Neural cell (in vitro differentiated cells): ENCODE measurements around the gene MCCD1. TPM values are rescaled to one million over a fixed set of nuclear protein-coding genes. Genes with fewer than 3 reads are reported as not detected.

ENCODE experiments used
- H2AFZ ChIP-seq: fragments of 200-600, 300-800 bp; sonication (generic), shearing (Covaris generic); 2 replicates; pipeline ENCODE4 v1.6.0; 2014; ENCODE audit warnings: low read depth, mild to moderate bottlenecking, antibody characterized with exemption, low read length, moderate library complexity
- H3F3A ChIP-seq: fragments of 200-600 bp; shearing (Covaris generic); 2 replicates; pipeline ENCODE4 v1.6.1; 2016; ENCODE audit warnings: mild to moderate bottlenecking, moderate library complexity, mixed read lengths, antibody characterized with exemption, low read length; ENCODE audit not compliant: insufficient read depth, poor library complexity, severe bottlenecking
- H3K27ac ChIP-seq: fragments of 200-600, 300-800 bp; sonication (generic), shearing (Covaris generic); 2 replicates; pipeline ENCODE4 v1.5.1; 2014; ENCODE audit warnings: mild to moderate bottlenecking, low read length, moderate library complexity
- H3K27me3 ChIP-seq: fragments of 300-800, 200-600 bp; sonication (generic), shearing (Covaris generic); 2 replicates; pipeline ENCODE4 v1.6.0; 2014; ENCODE audit warnings: mild to moderate bottlenecking, low read depth, low read length, moderate library complexity; ENCODE audit not compliant: insufficient read depth
- H3K36me3 ChIP-seq: fragments of 300-800, 200-600 bp; sonication (generic), shearing (Covaris generic); 2 replicates; pipeline ENCODE4 v1.5.1; 2014; ENCODE audit warnings: mild to moderate bottlenecking, antibody characterized with exemption, low read length, moderate library complexity; ENCODE audit not compliant: insufficient read depth
- H3K4me2 ChIP-seq: fragments of 300-800, 200-600 bp; sonication (generic), shearing (Covaris generic); 2 replicates; pipeline ENCODE4 v1.6.0; 2014; ENCODE audit warnings: mild to moderate bottlenecking, low read length
- H3K4me3 ChIP-seq: fragments of 300-800, 200-600 bp; sonication (generic), shearing (Covaris generic); 2 replicates; pipeline ENCODE4 v1.5.1; 2014; ENCODE audit warnings: mild to moderate bottlenecking, low read length, moderate library complexity
- H3K79me2 ChIP-seq: fragments of 200-600 bp; shearing (Covaris generic); replicated peaks from 2 replicates; pipeline ENCODE4 v1.6.0; 2014; ENCODE audit warnings: mild to moderate bottlenecking, low read length, moderate library complexity; ENCODE audit not compliant: insufficient read depth
- H3K9ac ChIP-seq: fragments of 300-800, 200-600 bp; sonication (generic), shearing (Covaris generic); 2 replicates; pipeline ENCODE4 v1.6.1; 2016; ENCODE audit warnings: mild to moderate bottlenecking, low read length, mixed read lengths
- H3K9me2 ChIP-seq: fragments of 200-600 bp; shearing (Covaris generic); 2 replicates; pipeline ENCODE4 v1.6.1; 2016; ENCODE audit warnings: mild to moderate bottlenecking, low read length, mixed read lengths; ENCODE audit not compliant: insufficient read depth
- H3K9me3 ChIP-seq: fragments of 200-600, 300-800 bp; sonication (generic), shearing (Covaris generic); 2 replicates; pipeline ENCODE4 v1.6.1; 2016; ENCODE audit warnings: mild to moderate bottlenecking, mixed run types, low read length, moderate library complexity, mixed read lengths
- H4K20me1 ChIP-seq: fragments of 200-600 bp; shearing (Covaris generic); 2 replicates; pipeline ENCODE4 v1.6.1; 2016; ENCODE audit warnings: mild to moderate bottlenecking, mixed run types; ENCODE audit not compliant: insufficient read depth
- CTCF ChIP-seq: fragments of 450-650 bp; IDR thresholded peaks from 2 replicates; pipeline ENCODE4 v1.5.1; 2014; ENCODE audit warnings: antibody characterized with exemption, mild to moderate bottlenecking, moderate library complexity; ENCODE audit not compliant: poor library complexity, severe bottlenecking
- EP300 ChIP-seq: fragments of 450-650 bp; conservative IDR thresholded peaks from 2 replicates; pipeline ENCODE4 v1.6.1; 2014; ENCODE audit warnings: antibody characterized with exemption, mild to moderate bottlenecking, moderate library complexity; ENCODE audit not compliant: poor library complexity, severe bottlenecking
- EZH2 ChIP-seq: fragments of 200-600, 300-800 bp; shearing (Covaris generic), sonication (generic); IDR thresholded peaks from 2 replicates; pipeline ENCODE4 v1.6.1; 2014; ENCODE audit warnings: antibody characterized with exemption, low read length, borderline replicate concordance, mild to moderate bottlenecking; ENCODE audit not compliant: insufficient read depth, poor library complexity, severe bottlenecking
- MXI1 ChIP-seq: fragments of 450-650 bp; conservative IDR thresholded peaks from 2 replicates; pipeline ENCODE4 v1.6.1; 2014; ENCODE audit warnings: antibody characterized with exemption, mild to moderate bottlenecking; ENCODE audit not compliant: poor library complexity, severe bottlenecking
- POLR2AphosphoS5 ChIP-seq: IDR thresholded peaks from 2 replicates; pipeline ENCODE4 v1.6.1; 2012
- RAD21 ChIP-seq: fragments of 450-650 bp; conservative IDR thresholded peaks from 2 replicates; pipeline ENCODE4 v1.6.1; 2014; ENCODE audit warnings: antibody characterized with exemption, mild to moderate bottlenecking, moderate library complexity
- REST ChIP-seq: IDR thresholded peaks from 2 replicates; pipeline ENCODE4 v1.6.1; 2012; ENCODE audit warnings: borderline replicate concordance
- SMC3 ChIP-seq: fragments of 450-650 bp; conservative IDR thresholded peaks from 2 replicates; pipeline ENCODE4 v1.6.1; 2014; ENCODE audit warnings: antibody characterized with exemption, mild to moderate bottlenecking, moderate library complexity; ENCODE audit not compliant: poor library complexity
- polyA plus RNA-seq: library from polyadenylated mRNA; depleted of rRNA; stranded (reverse); fragments of >200 nt; gene quantifications from 2 replicates; pipeline ENCODE4 v1.2.3, GENCODE V29; 2014

Gene MCCD1
- polyA plus RNA-seq, 1 donor from 2014 or later, result not detected

DNA sequence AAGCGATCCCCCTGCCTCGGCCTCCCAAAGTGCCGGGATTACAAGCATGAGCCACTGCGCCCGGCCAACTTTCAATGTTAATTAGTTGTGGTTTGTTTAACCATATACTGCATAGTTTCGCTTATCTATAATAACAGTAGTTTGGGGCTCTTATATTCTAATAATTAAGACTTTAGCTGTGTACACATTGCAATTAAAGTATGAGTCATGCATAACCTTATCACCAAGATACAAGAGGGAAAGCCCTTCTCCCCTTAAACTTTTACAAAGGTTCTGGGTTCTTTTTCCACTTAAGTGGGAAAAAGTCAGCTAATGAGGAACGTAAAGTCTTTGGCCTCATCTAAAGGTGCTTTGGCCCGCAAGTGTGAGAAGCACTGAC is 3.2 kb upstream of the MCCD1 start:
- no peak for TF ChIP-seq REST
- TF ChIP-seq POLR2AphosphoS5, result no peak
- no peak for TF ChIP-seq CTCF
- no peak for TF ChIP-seq RAD21
- H2AFZ ChIP-seq, result no peak overlapping the region
- H3K27ac ChIP-seq, result no peak overlapping the region
- no peak overlapping the region for H3K9ac ChIP-seq
- H3K79me2 ChIP-seq, result no peaks in the 10 kb centered on the region
- H3K9me3 ChIP-seq, result no peaks in the 10 kb centered on the region
- no peaks in the 10 kb centered on the region for H3K36me3 ChIP-seq
- no peaks in the 10 kb centered on the region for H3K9me2 ChIP-seq
- H4K20me1 ChIP-seq, result peaks cover under 1% of the 10 kb centered on the region
- H3F3A ChIP-seq, result peaks cover 3% of the 10 kb centered on the region
- no peak overlapping the region for H3K4me2 ChIP-seq
- H3K27me3 ChIP-seq, result no peaks in the 10 kb centered on the region
- H3K4me3 ChIP-seq, result no peak overlapping the region

DNA sequence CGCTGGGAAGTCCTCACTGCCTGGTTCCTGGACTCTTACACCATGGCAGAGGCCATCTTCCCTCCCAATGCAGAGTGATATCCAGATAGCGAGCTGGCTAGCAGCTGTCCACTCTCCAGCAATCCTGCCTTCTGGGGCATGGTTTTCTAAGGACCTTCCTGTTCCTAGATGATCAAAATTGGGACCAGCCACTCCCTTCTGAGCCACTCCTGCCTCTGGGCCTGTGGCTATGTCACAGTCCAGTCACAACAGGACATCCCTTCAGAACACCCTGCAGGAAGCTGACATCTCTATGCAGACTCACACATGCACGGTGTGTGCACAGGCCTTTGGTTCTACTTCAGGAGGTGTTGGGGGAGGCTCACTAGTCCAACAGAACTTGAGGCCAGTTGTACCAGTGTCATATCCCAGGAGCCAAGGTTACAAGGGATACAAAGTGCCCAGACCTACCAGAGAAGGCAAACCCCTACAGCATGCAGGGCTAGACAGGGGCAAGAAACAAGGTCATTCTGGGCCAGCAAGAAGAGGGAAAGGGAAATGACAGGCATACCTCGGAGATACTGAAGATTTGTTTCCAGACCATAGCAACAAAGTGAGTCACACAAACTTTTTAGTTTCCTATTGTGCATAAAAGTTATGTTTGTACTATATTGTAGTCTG is 2.7 kb upstream of the MCCD1 start:
- H3K9me3 ChIP-seq, result no peaks in the 10 kb centered on the region
- H3F3A ChIP-seq, result peaks cover 3% of the 10 kb centered on the region
- H2AFZ ChIP-seq, result no peak overlapping the region

More for the DNA sequence above, 2.7 kb upstream of the MCCD1 start:
- Histone ChIP-seq H3K4me3 (no peak overlapping the region), H3K27ac (no peak overlapping the region), H3K36me3 (no peaks in the 10 kb centered on the region), H3K9me2 (no peaks in the 10 kb centered on the region), H4K20me1 (peaks cover 3% of the 10 kb centered on the region), H3K4me2 (no peak overlapping the region), H3K79me2 (no peaks in the 10 kb centered on the region), H3K9ac (no peak overlapping the region), H3K27me3 (no peaks in the 10 kb centered on the region)
- TF ChIP-seq POLR2AphosphoS5 (no peak), EP300 (no peak), MXI1 (no peak), REST (no peak), SMC3 (no peak), EZH2 (no peak)
